Loucy (cell line): ENCODE data around the gene ZNF365.
A peak's percentile ranks its signal among the peaks of the same experiment; 100 is the strongest.

Source experiments
- H2AFZ ChIP-seq: fragments of 200-600 bp; sonication (generic); 2 replicates; pipeline ENCODE4 v1.6.0; 2016; ENCODE audit warnings: antibody characterized with exemption, mild to moderate bottlenecking, low read length, moderate library complexity
- H3F3A ChIP-seq: fragments of 200-600 bp; 2 replicates; pipeline ENCODE4 v1.6.0; 2016; ENCODE audit warnings: antibody characterized with exemption, low read depth, mild to moderate bottlenecking
- H3K27me3 ChIP-seq: fragments of 200-600 bp; sonication (generic); 2 replicates; pipeline ENCODE4 v1.6.1; 2014; ENCODE audit warnings: low read length, mild to moderate bottlenecking; ENCODE audit not compliant: insufficient read depth, poor library complexity, severe bottlenecking
- H3K36me3 ChIP-seq: fragments of 200-600 bp; sonication (generic); 2 replicates; pipeline ENCODE4 v1.6.1; 2016; ENCODE audit warnings: low read length; ENCODE audit not compliant: insufficient read depth
- H3K4me1 ChIP-seq: fragments of 200-600 bp; sonication (generic); 2 replicates; pipeline ENCODE4 v1.5.1; 2014; ENCODE audit warnings: low read length, mild to moderate bottlenecking; ENCODE audit not compliant: insufficient read depth, poor library complexity, severe bottlenecking
- H3K4me2 ChIP-seq: fragments of 200-600 bp; sonication (generic); 2 replicates; pipeline ENCODE4 v1.6.0; 2014; ENCODE audit warnings: antibody characterized with exemption, low read length, low read depth, mild to moderate bottlenecking; ENCODE audit not compliant: poor library complexity, severe bottlenecking
- H3K4me3 ChIP-seq: fragments of 200-600 bp; sonication (generic); 2 replicates; pipeline ENCODE4 v1.5.1; 2014; ENCODE audit warnings: low read length, mild to moderate bottlenecking, mixed read lengths; ENCODE audit not compliant: poor library complexity, severe bottlenecking
- H3K79me2 ChIP-seq: fragments of 200-600 bp; sonication (generic); 2 replicates; pipeline ENCODE4 v1.6.1; 2014; ENCODE audit warnings: low read length; ENCODE audit not compliant: insufficient read depth
- H3K9ac ChIP-seq: fragments of 200-600 bp; sonication (generic); 2 replicates; pipeline ENCODE4 v1.6.0; 2014; ENCODE audit warnings: mild to moderate bottlenecking, low read depth, low read length, moderate library complexity; ENCODE audit not compliant: poor library complexity, severe bottlenecking
- H3K9me2 ChIP-seq: fragments of 200-600 bp; sonication (generic); replicated peaks from 2 replicates; pipeline ENCODE4 v1.6.1; 2016; ENCODE audit warnings: low read depth, low read length, mixed read lengths
- H3K9me3 ChIP-seq: fragments of 200-600 bp; sonication (generic); 2 replicates; pipeline ENCODE4 v1.6.1; 2014; ENCODE audit warnings: mild to moderate bottlenecking, antibody characterized with exemption, low read length, low read depth; ENCODE audit not compliant: insufficient read depth
- H4K20me1 ChIP-seq: fragments of 200-600 bp; sonication (generic); 2 replicates; pipeline ENCODE4 v1.6.0; 2014; ENCODE audit warnings: antibody characterized with exemption, low read length, mild to moderate bottlenecking; ENCODE audit not compliant: insufficient read depth, poor library complexity, severe bottlenecking
- CTCF ChIP-seq: fragments of 200-600 bp; sonication (generic); conservative IDR thresholded peaks from 2 replicates; pipeline ENCODE4 v1.5.1; 2014; ENCODE audit warnings: mild to moderate bottlenecking, antibody characterized with exemption, low read length
- EZH2phosphoT487 ChIP-seq: fragments of 200-600 bp; IDR thresholded peaks from 2 replicates; pipeline ENCODE4 v1.6.1; 2018; ENCODE audit warnings: antibody characterized with exemption, mild to moderate bottlenecking, moderate library complexity, borderline replicate concordance

The ZNF365 gene

DNA sequence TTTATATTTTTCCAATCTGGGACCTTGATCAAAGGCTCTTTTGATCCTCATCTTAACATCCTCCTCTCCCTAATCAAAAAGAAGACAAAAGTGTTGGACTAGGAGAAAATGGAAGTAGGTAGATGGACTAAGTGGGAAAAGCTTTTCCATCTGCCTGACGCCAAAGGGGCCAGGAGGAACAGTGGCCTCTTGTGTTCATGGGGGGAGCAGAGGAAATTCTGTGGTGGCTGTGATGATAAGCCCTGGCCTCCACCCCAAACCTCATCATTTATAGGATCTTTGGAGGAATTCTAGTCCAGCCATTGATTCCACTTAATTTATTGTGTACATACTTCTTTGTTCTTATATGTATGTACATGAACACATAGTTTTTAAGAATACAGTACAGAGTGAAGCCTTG is 21.7 kb downstream of the ZNF365 start:
- Histone ChIP-seq H3K9me3 (no peaks in the 10 kb centered on the region), H3K36me3 (no peaks in the 10 kb centered on the region), H4K20me1 (no peaks in the 10 kb centered on the region), H3K9ac (no peak overlapping the region), H2AFZ (no peak overlapping the region), H3K9me2 (no peaks in the 10 kb centered on the region), H3K4me3 (no peak overlapping the region), H3F3A (no peaks in the 10 kb centered on the region), H3K4me2 (no peak overlapping the region), H3K79me2 (no peaks in the 10 kb centered on the region), H3K4me1 (no peaks in the 10 kb centered on the region), H3K27me3 (no peaks in the 10 kb centered on the region)
- TF ChIP-seq CTCF (0 out of 2 replicates have a peak, but pooled peaks have one; percentile 18), EZH2phosphoT487 (no peak)

- H3K27me3 ChIP-seq: no peaks in the 10 kb centered on the region
- no peaks in the 10 kb centered on the region for H3K9me3 ChIP-seq
- H3K9me2 ChIP-seq: no peaks in the 10 kb centered on the region
- no peak overlapping the region for H3K4me2 ChIP-seq
- H3K9ac ChIP-seq: no peak overlapping the region
- H2AFZ ChIP-seq: no peak overlapping the region
- no peak for TF ChIP-seq CTCF
- no peak for TF ChIP-seq EZH2phosphoT487
- H4K20me1 ChIP-seq: no peaks in the 10 kb centered on the region
- H3F3A ChIP-seq: no peaks in the 10 kb centered on the region
- H3K36me3 ChIP-seq: no peaks in the 10 kb centered on the region
- no peaks in the 10 kb centered on the region for H3K79me2 ChIP-seq
- no peaks in the 10 kb centered on the region for H3K4me1 ChIP-seq
- H3K4me3 ChIP-seq: no peak overlapping the region
Measured at GRCh38 chr10:62396864-62397263, 22.7 kb downstream of the ZNF365 start.

DNA sequence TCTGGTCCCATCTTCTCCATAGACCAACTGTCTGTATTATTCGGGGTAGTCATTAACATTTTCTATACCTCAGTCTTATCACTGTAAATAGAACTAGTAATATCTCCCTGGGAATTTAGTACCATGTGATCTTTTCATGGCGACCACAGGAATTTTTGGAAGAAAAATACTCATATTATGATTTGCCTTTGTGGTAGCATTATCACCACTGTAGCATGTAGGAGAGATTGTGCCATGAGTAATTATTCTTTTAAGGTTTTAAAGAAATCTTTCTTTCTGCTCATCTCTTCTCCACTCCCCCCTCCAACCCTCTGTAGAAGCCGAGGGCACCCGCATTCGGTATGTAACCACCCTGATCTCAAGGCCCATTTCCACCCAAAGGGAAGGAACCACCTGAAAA is 25.0 kb downstream of the ZNF365 start:
- TF ChIP-seq CTCF: no peak
- no peak for TF ChIP-seq EZH2phosphoT487

More for the DNA sequence above, 25.0 kb downstream of the ZNF365 start:
- H3K4me2 ChIP-seq: no peak overlapping the region
- no peaks in the 10 kb centered on the region for H3K9me2 ChIP-seq
- H2AFZ ChIP-seq: no peak overlapping the region
- no peaks in the 10 kb centered on the region for H3K79me2 ChIP-seq
- no peaks in the 10 kb centered on the region for H3F3A ChIP-seq
- H3K4me3 ChIP-seq: no peak overlapping the region
- H4K20me1 ChIP-seq: no peaks in the 10 kb centered on the region
- H3K9me3 ChIP-seq: no peaks in the 10 kb centered on the region
- no peak overlapping the region for H3K9ac ChIP-seq
- H3K27me3 ChIP-seq: no peaks in the 10 kb centered on the region
- H3K36me3 ChIP-seq: no peaks in the 10 kb centered on the region
- H3K4me1 ChIP-seq: no peaks in the 10 kb centered on the region
